ENCODE data around the gene PTPRT.

GRCh38 chr20:43209831-43210230, 20.1 kb upstream of the PTPRT start:
- TF ChIP-seq EP300 (IDR thresholded peaks at IDR 0.05; ENCODE audit: borderline replicate concordance in 1 of 2, low read depth in 1 of 2, low read length in 1 of 2) (no peak), CTCF (IDR thresholded peaks at IDR 0.05) (no peak), MAX (IDR thresholded peaks at IDR 0.05; ENCODE audit: low read depth) (no peak), SIN3A (IDR thresholded peaks at IDR 0.05; ENCODE audit: borderline replicate concordance, low read depth, low read length) (no peak), MEF2A (IDR thresholded peaks at IDR 0.05; ENCODE audit: borderline replicate concordance, low read depth) (no peak), YY1 (IDR thresholded peaks at IDR 0.05; ENCODE audit: low read depth) (no peak), TCF12 (IDR thresholded peaks at IDR 0.05) (no peak), REST (IDR thresholded peaks at IDR 0.05; ENCODE audit: low read depth, low read length) (no peak), MXI1 (IDR thresholded peaks at IDR 0.05; ENCODE audit: low read depth, low read length) (no peak), EZH2phosphoT487 (IDR thresholded peaks at IDR 0.05; ENCODE audit: borderline replicate concordance, low read depth) (no peak), USF1 (IDR thresholded peaks at IDR 0.05; ENCODE audit: borderline replicate concordance, low read depth) (no peak)

Data from SK-N-SH (cell line).